ENCODE data around the gene STAG1.

Gene STAG1

GRCh38 chr3:136297826-136298225, 454.4 kb downstream of the STAG1 start:
- DNase-seq: no peak

DNA sequence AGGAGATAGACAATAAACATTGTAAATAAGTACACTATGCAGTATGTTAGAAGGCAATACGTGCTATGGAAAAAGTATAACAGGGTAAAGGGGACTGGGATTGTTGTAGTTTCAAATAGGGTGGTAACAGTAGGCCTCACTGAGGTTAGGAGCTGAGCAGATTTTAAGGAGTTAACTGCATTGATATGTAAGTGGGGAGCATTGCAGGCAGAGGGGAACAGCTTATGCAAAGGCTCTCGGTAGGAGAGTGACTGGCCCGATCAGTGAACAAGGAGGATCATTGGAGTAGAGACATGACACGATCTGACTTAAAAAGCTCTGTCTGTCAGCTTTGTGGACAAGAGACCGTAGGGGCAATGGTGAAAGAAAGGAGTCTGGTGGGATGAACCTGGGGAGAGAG, 455.2 kb downstream of the STAG1 start:
- DNase-seq: no peak

DNA sequence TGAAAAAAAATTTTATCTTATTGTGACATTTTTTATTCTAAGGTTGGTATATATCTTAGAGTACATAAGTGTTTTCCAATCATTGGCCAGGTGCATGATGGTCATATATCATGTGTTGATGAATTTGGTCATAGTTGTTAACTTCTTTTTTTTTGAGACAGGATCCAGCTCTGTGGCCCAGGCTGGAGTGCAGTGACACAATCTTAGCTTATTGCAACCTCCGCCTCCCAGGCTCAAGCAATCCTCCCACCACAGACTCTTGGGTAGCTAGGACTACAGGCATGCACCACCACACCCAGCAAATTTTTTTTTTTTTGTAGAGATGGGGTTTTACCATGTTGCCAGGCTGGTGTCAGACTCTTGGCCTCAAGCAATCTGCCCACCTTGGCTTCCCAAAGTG, 458.0 kb downstream of the STAG1 start:
- DNase-seq: no peak

GRCh38 chr3:136293279-136293678, 458.9 kb downstream of the STAG1 start:
- DNase-seq: no peak

GRCh38 chr3:136292500-136292899, 459.7 kb downstream of the STAG1 start:
- no peak for DNase-seq

- no peak for DNase-seq
These were observed 460.9 kb downstream of the STAG1 start for GRCh38 chr3:136291302-136291701.

All from CD4-positive, alpha-beta T cell treated with Interleukin-17A for 4 hours (primary cell).